Type B pancreatic cell (in vitro differentiated cells): ENCODE results near the gene ATL3. TPM values are rescaled to one million over a fixed set of nuclear protein-coding genes. Genes with fewer than 3 reads are reported as not detected.

ENCODE experiments used
- DNase-seq: peaks from one replicate; pipeline ENCODE4 v3.0.0; 2021; ENCODE audit warnings: mixed read lengths; ENCODE audit not compliant: unreplicated experiment; ENCODE audit errors: extremely low spot score
- H3K27ac Mint-ChIP-seq: 2 replicates; pipeline ENCODE4 v1.8.0; 2021; ENCODE audit warnings: mild to moderate bottlenecking, mixed read lengths
- H3K27me3 Mint-ChIP-seq: 2 replicates; pipeline ENCODE4 v1.8.0; 2021; ENCODE audit warnings: mixed read lengths
- H3K36me3 Mint-ChIP-seq: 2 replicates; pipeline ENCODE4 v1.8.0; 2021; ENCODE audit warnings: mixed read lengths
- H3K4me1 Mint-ChIP-seq: one replicate; pipeline ENCODE4 v1.8.0; 2021; ENCODE audit warnings: mixed read lengths; ENCODE audit not compliant: unreplicated experiment
- H3K4me3 Mint-ChIP-seq: 2 replicates; pipeline ENCODE4 v1.8.0; 2021; ENCODE audit warnings: mild to moderate bottlenecking, mixed read lengths
- H3K9me3 Mint-ChIP-seq: 2 replicates; pipeline ENCODE4 v1.8.0; 2021; ENCODE audit warnings: mixed read lengths
- CTCF ChIP-seq: fragments of 200-600 bp; sonication (generic); conservative IDR thresholded peaks from 2 replicates; pipeline ENCODE4 v1.5.0; 2021; ENCODE audit warnings: antibody characterized with exemption, mild to moderate bottlenecking
- total RNA-seq: library from RNA; stranded (reverse); gene quantifications from 2 replicates; pipeline ENCODE4 v1.2.1, GENCODE V29; 2021; ENCODE audit warnings: low replicate concordance

ATL3 gene
- total RNA-seq, 1 donor from 2014 or later: 21.6 TPM

GRCh38 chr11:63713766-63714165 lies 42.6 kb upstream of the ATL3 start:
- no peak for TF ChIP-seq CTCF
- H3K4me3 Mint-ChIP-seq: no peak overlapping the region
- H3K27me3 Mint-ChIP-seq: no peaks in the 10 kb centered on the region
- H3K9me3 Mint-ChIP-seq: no peaks in the 10 kb centered on the region
- peaks cover 7% of the 10 kb centered on the region for H3K4me1 Mint-ChIP-seq
- H3K36me3 Mint-ChIP-seq: peaks cover 4% of the 10 kb centered on the region
- no peak overlapping the region for H3K27ac Mint-ChIP-seq
- DNase-seq: no peak

GRCh38 chr11:63711838-63712237 lies 40.7 kb upstream of the ATL3 start:
- peaks cover 4% of the 10 kb centered on the region for H3K36me3 Mint-ChIP-seq
- no peak overlapping the region for H3K4me3 Mint-ChIP-seq
- no peaks in the 10 kb centered on the region for H3K27me3 Mint-ChIP-seq
- H3K9me3 Mint-ChIP-seq: no peaks in the 10 kb centered on the region
- no peak for DNase-seq
- no peak for TF ChIP-seq CTCF
- H3K4me1 Mint-ChIP-seq: peaks cover 7% of the 10 kb centered on the region
- peak overlapping the region; percentile 40 for H3K27ac Mint-ChIP-seq

GRCh38 chr11:63710476-63711217 lies 39.5 kb upstream of the ATL3 start:
- TF ChIP-seq CTCF: no peak
- no peak for DNase-seq
- H3K36me3 Mint-ChIP-seq: peaks cover 4% of the 10 kb centered on the region
- H3K27me3 Mint-ChIP-seq: no peaks in the 10 kb centered on the region
- peaks cover 7% of the 10 kb centered on the region for H3K4me1 Mint-ChIP-seq
- no peaks in the 10 kb centered on the region for H3K9me3 Mint-ChIP-seq
- peak overlapping the region; percentile 2 for H3K4me3 Mint-ChIP-seq
- peak overlapping the region; percentile 78 for H3K27ac Mint-ChIP-seq

GRCh38 chr11:63709336-63709884 lies 38.2 kb upstream of the ATL3 start:
- Mint-ChIP-seq H3K27me3 (no peaks in the 10 kb centered on the region), H3K27ac (no peak overlapping the region), H3K36me3 (peaks cover 4% of the 10 kb centered on the region), H3K4me3 (no peak overlapping the region), H3K9me3 (no peaks in the 10 kb centered on the region), H3K4me1 (peaks cover 7% of the 10 kb centered on the region)
- DNase-seq: no peak
- no peak for TF ChIP-seq CTCF

DNA sequence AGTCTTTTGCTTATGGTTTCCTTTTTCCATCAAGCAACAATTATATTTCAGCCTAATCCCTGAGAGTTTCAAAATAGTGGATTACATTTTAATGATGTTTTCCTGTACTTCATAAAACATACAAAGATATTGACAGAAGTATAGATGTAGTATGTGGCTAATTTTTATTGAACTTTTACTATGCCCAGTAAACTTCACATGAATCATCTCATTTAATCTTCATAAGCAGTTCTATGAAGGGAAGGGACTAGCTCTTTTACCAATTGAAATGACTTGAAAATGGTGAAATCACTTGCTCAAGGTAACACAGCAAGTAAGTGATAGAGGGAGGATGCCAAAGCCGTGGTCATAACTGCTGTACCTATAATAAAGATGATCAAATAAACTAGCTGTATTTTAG lies 37.6 kb upstream of the ATL3 start:
- no peak for DNase-seq
- no peaks in the 10 kb centered on the region for H3K9me3 Mint-ChIP-seq
- peaks cover 7% of the 10 kb centered on the region for H3K4me1 Mint-ChIP-seq
- no peaks in the 10 kb centered on the region for H3K27me3 Mint-ChIP-seq
- H3K4me3 Mint-ChIP-seq: no peak overlapping the region
- no peak overlapping the region for H3K27ac Mint-ChIP-seq
- TF ChIP-seq CTCF: no peak
- peaks cover 4% of the 10 kb centered on the region for H3K36me3 Mint-ChIP-seq
